Measurements from ENCODE around the gene ZNF195.

DNA sequence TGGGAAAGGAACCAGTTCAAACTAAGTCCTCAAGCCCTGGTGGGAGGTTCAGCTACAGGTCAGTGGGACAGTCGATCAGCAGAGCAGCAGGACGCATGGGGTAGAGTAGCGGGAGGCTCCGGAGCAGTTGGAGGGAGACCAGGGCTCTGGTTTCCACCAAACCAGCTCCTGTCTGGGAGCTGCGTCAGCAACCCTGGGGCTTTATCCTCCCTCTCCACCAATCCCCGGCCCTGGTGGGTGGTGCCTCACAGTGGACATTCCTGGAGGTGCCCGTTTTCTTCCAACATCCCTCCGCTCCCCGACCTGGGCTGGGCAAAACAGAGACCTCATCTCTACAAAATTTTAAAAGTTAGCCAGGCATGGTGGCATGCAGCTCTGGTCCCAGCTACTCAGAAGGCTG is 32.4 kb downstream of the ZNF195 start:
- TF ChIP-seq, protein P1, sequence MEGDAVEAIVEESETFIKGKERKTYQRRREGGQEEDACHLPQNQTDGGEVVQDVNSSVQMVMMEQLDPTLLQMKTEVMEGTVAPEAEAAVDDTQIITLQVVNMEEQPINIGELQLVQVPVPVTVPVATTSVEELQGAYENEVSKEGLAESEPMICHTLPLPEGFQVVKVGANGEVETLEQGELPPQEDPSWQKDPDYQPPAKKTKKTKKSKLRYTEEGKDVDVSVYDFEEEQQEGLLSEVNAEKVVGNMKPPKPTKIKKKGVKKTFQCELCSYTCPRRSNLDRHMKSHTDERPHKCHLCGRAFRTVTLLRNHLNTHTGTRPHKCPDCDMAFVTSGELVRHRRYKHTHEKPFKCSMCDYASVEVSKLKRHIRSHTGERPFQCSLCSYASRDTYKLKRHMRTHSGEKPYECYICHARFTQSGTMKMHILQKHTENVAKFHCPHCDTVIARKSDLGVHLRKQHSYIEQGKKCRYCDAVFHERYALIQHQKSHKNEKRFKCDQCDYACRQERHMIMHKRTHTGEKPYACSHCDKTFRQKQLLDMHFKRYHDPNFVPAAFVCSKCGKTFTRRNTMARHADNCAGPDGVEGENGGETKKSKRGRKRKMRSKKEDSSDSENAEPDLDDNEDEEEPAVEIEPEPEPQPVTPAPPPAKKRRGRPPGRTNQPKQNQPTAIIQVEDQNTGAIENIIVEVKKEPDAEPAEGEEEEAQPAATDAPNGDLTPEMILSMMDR (IDR thresholded peaks at IDR 0.05): no peak
- no peak for TF ChIP-seq EP300 (IDR thresholded peaks at IDR 0.05)
- no peak for TF ChIP-seq POLR2A (IDR thresholded peaks at IDR 0.05)
